Measurements from ENCODE around the gene OSBPL5.

OSBPL5 gene

GRCh38 chr11:3148255-3148989 lies 16.7 kb downstream of the OSBPL5 start:
- no peak for DNase-seq

GRCh38 chr11:3147626-3148025 lies 17.5 kb downstream of the OSBPL5 start:
- no peak for DNase-seq

DNA sequence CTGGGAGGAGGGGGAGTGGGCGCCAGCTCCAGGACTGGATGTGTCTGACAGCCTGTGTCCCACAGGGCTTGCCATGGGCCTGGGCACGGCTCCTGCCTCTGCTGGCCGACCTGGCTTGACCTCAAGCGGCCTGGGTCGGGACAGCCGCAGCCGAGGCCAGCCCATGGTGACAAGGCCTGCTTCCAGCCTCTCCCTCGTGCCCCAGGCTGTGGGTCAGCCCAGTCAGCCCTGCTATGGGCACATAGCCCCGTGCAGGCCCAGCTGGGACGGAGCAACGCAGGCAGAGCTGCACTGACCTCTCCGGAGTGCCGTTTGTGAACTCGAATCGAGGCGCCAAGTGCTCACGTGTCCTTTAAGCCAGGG lies 17.9 kb downstream of the OSBPL5 start:
- no peak for DNase-seq

GRCh38 chr11:3146612-3147256 lies 18.4 kb downstream of the OSBPL5 start:
- DNase-seq: no peak

GRCh38 chr11:3145206-3145520 lies 19.9 kb downstream of the OSBPL5 start:
- no peak for DNase-seq

DNA sequence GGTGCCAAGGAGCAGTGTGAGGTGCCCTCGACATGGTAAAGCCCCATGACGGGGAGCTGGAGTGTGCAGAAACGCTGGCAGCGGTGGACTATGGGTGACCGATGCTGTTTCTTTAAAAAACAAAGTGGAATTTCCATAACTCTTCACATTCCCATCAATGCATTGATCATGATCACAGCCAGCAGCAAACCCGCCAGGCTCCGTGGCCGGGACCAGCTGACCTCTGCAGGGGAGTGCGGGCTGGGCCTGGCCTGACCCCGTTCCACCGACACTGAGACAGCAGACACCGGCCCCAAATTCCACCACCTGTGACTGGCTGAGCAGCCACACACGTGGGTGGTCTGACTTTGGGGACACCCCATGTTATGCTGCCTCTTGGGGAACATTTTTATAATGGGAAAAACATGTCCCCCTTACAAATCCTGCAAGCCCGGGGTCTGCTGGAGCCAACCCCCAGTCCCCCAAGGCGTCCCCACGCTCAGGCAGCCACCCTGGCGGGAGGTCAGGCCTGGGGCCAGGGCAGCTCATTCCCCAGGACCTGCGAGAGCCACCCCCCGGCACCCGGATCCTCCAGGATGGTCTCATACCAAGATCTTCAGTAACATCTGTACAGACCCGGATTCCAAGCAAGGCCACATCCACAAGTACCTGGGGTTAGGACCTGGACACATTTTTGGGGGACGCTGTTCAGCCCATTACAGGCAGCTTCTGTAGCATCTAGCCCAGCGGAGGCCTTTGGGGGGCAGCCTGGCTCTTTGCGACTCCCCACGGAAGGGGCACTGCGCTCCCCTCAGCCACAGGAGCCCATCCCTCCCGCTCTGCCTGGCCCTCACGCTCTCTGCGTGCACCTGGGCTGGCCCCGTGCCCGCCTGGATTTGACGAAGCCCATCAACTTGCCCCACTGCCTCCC lies 20.6 kb downstream of the OSBPL5 start:
- no peak for DNase-seq

DNA sequence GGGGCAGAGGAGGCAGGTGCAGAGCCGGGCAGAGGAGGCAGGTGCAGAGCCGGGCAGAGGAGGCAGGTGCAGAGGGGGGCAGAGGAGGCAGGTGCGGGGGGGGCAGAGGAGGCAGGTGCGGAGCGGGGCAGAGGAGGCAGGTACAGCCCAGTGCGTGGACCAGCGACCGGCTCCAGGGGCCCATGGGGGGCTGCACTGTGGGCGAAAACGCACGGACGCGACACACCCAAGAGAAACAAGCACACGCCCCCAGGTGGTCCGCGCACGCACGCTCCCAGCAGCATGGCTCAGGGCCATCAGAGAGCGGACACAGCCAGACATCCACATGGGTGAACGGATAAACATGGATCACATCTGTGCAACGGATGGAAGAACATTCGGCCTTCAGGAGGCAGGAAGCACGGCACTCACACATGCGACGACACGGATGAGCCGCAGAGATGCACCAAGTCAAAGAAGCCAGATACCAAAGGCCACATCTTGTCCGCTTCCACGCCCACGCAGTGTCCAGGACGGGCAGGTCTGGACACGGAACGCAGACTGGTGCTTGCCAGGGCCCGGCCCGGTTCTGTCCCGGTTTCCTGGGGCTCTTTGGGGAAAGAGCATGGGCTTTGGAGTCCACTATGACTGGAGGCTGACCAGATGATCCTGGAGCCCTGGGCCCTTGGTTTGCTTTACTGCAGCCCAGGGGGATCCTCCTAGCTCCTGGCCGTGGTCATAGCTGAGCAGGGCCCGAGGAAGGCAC lies 21.8 kb downstream of the OSBPL5 start:
- no peak for DNase-seq

DNA sequence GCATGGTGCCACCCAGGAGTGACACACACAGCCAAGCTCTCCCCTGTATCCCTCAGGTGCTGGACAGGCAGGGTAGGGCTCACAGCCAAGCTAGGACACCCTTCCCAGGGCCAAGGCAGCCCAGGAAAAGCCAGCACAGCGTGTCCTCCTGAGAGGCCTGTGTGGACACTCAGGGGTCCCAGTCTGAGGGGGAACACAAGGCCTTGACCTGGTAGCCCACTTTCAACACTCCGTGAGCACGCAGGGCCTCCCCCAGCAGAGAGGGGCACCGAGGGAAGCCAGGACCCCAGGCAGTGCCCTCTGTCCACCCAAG lies 24.9 kb downstream of the OSBPL5 start:
- DNase-seq: no peak

DNA sequence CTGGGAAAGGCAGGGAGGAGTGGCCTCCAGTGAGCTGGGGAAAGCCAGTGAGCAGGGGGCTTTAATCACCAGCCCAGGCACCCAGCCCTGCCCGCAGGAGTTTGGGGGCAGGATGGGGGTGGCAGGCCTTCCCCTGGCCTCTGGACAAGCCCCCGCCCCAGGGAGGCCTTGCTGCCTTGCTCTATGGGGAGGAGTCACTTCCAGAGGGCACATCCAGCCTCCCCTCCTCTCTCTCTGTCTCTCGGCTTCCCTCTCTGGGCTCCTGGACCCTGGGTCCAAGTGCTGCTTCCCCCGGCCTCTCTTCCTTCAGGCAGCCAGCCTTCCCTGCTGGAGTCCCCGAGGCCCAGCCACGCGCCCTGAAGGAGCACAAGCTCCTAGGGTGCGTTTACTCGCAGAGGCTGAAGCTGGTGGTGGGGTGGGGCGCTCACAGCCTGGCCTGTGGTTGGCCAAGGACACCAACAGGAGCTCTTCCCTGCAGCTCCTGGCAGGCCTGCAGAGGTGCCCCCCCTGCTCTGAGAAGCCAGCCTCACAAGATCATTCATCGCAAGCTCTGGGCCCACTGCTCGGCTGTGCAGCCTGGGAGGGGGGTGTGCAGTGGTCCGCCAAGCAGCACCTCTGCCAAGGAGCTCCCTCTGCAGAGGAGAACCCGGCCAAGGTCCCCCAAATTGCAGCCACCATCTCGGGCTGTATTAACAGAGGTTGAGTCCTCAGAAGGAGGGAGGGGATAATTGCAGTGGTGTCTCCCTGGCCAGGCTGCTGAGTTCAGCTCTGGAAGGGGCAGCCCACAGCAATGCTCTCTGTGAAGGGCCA lies 25.4 kb downstream of the OSBPL5 start:
- DNase-seq: no peak

- no peak for DNase-seq
Measured at GRCh38 chr11:3139086-3139440, 26.0 kb downstream of the OSBPL5 start.

GRCh38 chr11:3138178-3139085 lies 26.7 kb downstream of the OSBPL5 start:
- DNase-seq: no peak

- DNase-seq: no peak
Measured at GRCh38 chr11:3137486-3138177, 27.5 kb downstream of the OSBPL5 start.

GRCh38 chr11:3136546-3137455 lies 28.3 kb downstream of the OSBPL5 start:
- DNase-seq: peak; percentile 12

GRCh38 chr11:3135481-3136440 lies 29.3 kb downstream of the OSBPL5 start:
- peak; percentile 21 for DNase-seq

- DNase-seq: no peak
Measured at GRCh38 chr11:3134651-3135480, 30.2 kb downstream of the OSBPL5 start.

- DNase-seq: no peak
Measured at GRCh38 chr11:3134218-3134621, 30.9 kb downstream of the OSBPL5 start.
